Stimulated activated CD8-positive, alpha-beta memory T cell treated with anti-CD3 and anti-CD28 coated beads, Interleukin-15, amount 100 ng/mL, for 48 hours (primary cell): ENCODE data around the gene SMCHD1.
"Not testable (repeated sequence)": the region's sequence is repeated elsewhere in the genome, so short reads cannot be mapped to it uniquely, and the experiment has no call there.

Experiments
- DNase-seq, 2 donors: peaks; one replicate each; pipeline ENCODE4 v3.0.0-alpha.2; 2020; ENCODE audit warnings: low read depth in 2 of 2

Gene SMCHD1

DNA sequence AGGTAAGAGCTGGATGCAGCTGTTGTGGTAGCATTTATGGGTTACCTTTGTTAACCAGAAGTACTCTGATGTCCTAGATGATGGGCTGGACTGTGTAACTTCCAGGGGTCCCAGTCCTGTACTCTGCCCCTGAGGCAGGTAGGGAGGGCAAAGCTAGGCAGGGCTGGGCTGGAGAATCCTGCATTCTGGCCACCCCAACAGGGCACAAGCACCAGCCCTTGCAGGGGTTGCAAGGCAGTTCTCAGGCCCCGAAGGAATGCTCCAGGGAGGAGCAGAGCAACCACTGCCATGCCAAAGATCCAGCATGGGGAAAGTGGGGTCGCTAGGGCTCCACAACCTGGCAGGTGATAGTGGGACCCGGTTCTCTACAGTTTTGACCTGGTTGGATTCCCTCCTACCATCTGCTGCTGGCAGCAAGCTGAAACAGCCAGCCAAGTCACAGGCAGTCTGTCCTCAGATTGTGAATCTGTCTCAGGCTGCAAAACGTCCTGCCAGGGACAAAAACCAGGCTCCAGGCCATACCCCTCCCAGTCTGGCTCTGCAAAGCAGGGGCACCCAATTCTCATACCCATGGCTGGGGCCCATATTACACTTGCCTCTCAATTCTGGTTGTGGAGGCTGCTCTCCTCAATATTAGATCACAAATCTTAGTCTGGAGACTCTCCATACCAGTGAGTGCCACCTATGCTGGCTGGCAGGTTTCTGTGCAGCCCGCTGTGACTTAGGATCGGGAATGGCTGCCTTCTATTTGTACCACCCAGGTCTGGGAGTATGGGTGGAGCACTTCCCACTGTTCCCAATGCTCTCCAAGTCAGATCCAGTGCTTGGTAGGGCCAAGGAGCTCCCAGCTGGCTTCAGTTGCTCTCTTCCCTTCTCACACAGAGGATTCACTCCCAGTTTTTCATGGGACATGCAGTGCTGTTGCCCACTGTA lies 61.1 kb downstream of the SMCHD1 start:
- no peak for DNase-seq

DNA sequence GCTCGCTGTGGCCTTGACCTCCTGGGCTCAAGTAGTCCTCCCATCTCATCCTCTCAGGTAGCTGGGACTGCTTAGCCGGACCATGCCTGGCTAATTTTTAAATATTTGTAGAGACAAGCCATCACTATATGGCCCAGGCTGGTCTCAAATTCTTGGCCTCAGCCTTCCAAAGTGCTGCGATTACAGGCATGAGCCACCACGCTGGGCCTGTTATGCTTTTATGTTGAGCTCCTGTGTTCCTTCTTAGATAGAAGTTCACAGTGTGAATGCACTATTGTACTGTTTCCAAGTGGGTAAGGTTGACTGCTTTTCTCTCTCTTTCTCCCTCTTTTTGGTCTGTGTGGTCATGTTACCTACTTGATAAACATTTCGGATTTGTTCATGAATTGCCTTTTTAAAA lies 61.9 kb downstream of the SMCHD1 start:
- no peak for DNase-seq

DNA sequence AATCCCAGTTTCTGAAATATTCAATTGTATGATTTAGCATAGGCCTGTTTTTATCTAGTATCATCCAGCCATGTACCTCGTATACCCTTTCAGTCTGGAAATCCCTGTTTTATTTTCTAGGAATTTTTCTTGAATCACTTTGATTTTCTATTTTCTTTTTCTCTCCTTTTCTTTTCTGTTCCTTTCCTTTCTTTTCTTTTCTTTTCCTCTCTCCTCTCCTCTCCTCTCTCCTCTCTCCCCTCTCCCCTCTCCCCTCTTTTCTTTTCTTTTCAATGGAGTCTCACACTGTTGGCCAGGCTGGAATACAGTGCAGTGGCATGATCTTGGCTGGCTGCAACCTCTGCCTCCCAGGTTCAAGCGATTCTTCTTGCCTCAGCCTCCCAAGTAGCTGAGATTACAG lies 63.5 kb downstream of the SMCHD1 start:
- DNase-seq: no peak

DNA sequence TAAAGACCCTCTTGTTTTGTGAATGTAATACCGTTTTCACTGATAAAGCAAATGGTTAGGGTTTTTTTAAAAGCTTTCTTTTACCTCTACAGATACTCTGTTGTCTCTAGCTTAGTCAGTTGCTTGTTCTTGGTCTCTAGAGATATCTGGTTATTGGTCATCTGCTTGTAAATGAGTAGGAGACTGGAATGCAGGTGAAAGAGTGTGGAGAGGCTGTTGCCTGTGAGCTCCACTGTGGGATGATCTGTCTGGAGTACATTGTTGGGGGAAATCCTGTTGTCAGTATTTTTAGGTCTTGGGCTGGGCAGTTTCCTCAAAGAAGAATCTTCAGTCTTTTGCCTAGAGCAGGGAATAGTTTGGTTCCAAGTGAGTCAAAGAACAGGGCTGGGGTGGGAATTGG lies 67.7 kb downstream of the SMCHD1 start:
- DNase-seq: no peak

DNA sequence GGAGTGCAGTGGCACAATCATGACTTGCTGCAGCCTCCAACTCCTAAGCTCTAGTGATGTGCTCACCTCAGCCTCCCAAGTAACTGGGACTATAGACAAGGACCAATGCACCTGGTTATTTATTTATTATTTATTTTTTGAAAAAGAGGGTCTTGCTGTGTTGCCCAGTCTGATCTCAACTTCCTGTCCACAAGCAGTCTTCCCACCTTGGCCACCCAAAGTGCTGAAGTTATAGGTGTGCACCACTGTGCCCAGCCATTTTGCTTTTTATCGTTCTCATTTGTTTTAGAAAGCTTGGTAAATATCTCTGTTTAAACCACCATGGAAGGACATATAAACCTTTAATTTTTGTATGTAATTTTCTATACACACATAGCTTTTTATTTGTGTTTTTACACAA lies 74.2 kb downstream of the SMCHD1 start:
- DNase-seq: no peak

DNA sequence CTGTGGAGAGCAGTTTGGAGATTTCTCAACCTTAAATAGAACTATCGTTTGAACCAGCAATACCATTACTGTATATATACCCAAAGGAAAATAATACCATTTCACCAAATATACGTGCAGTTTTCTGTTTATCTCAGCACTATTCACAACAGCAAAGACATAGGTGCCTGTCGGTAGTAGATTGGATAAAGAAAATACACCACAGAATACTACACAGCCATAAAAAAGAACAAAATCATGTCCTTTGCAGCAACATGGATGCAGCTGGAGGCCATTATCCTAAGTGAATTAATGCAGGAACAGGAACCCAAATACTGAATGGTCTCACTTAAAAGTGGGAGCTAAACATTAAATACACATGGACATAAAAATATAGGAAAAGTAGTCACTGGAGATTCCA lies 81.3 kb downstream of the SMCHD1 start:
- no peak for DNase-seq

DNA sequence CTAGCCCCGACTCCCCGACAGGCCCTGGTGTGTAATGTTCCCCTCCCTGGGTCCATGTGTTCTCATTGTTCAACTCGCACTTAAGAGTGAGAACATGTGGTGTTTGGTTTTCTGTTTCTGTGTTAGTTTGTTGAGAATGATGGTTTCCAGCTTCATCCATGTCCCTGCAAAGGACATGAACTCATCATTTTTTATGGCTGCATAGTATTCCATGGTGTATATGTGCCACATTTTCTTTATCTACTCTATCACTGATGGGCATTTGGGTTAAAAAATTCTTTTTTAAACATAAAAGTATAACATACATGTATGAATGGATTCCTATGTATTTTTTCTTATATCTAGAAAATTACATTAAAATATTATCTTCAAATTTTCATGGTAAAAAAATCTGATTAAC lies 84.6 kb downstream of the SMCHD1 start:
- DNase-seq: not testable (repeated sequence)

DNA sequence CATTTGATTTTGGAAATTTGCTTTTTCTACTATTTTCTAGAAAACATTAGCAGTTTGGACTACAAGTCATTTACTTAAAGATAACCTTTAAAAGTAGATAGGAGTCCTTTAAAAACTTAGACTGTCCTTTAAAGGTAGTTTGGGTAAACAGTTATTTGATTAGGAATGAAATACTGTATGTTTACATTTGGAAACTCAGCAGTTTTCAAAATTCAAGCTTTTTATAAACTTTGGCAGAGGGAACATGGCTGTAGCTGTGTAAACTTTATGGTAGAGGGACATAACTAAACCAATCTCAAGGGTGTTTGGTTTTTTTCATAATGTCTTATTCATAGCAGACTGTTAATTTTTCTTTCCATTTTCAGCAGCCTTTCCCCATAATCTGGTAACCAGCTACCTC lies 90.7 kb downstream of the SMCHD1 start:
- DNase-seq: no peak

DNA sequence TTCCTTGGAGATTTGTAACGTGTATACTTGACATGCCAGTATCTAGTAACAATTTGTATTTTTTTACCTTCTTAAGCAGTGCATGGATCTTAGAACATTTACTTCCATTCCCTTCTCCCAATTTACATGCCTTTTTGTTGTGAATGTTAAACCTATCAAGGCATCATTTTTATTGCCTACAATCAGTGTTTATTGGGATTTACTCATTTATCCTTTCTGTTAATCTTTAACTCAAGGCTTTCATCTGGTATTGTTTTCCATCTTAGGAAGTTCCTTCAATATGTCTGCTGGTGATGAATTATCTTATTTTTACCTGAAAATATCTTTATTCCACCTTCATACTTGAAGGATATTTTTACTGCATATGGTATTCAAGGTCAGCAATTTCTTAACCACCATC lies 102.8 kb downstream of the SMCHD1 start:
- no peak for DNase-seq

DNA sequence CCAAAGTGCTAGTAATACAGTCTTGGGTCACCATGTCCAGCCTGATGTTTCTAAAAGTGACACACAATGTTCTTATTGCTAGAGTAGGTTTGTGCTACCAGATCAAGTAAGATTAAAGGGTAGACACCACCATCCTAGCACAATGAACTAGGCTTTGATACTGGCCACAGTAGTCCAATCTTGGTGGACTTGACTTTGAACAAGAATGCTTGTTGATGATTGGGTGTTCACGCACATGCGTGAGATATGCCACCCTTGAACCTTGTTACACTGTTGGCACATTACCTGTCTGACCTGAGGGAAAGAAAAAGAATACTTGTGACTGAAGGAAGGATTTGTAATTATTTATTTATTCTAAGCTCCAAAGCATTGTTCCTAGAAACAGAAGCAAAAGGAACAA lies 119.1 kb downstream of the SMCHD1 start:
- DNase-seq: no peak

DNA sequence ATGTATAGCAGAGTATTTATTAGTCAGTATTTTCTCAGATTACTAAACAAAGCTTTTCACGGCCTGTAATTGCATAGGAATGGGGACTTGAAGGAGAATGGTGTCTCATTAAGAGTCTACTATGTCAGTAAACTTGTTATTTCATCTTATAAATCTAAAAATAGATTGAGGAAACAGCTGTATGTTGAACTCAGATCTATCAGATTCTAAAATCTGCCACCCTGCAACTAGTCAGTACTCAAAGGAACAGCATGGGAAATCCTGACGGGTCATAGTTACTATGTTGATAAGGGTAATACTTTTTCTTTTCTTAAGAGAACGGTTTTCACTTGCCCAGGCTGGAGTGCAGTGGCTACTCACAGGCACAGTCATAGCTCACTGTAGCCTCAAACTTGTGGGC lies 121.1 kb downstream of the SMCHD1 start:
- no peak for DNase-seq

DNA sequence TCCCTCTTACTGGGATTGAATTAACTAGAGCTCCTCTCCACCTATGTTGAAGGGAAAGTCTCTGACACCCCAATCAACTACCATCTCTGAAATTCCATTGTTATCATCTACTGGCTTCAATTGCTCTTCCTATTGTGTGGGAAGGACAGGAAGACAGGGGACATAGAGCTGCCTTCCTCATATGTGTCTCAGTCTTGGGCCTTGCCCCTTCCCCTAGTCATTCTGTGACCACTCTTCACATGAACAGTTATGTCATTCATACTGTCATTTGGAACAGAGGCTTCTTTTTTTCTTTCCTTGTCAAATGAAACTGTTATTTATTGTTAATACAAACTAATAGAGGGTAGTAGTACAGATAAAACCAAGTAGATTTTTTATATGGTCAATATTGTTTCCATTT lies 121.7 kb downstream of the SMCHD1 start:
- no peak for DNase-seq

DNA sequence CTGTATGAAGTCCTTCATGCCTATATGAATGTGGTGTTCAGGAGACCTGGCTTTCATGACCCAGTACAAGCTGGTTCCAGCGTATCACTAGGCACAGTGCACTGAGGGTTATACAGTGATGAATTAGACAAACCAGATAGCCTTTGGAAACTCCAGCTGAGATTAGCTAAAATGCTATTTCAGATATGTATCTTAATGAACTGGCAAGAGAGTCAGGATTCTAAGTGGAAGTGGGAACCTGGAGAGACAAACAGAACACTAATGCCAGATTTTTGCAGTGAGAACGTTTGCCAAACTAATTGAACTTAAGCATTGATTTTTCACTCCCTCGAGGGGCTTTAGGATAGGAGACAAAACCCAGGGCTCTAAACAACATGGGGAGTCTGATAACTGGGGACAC lies 125.2 kb downstream of the SMCHD1 start:
- no peak for DNase-seq

DNA sequence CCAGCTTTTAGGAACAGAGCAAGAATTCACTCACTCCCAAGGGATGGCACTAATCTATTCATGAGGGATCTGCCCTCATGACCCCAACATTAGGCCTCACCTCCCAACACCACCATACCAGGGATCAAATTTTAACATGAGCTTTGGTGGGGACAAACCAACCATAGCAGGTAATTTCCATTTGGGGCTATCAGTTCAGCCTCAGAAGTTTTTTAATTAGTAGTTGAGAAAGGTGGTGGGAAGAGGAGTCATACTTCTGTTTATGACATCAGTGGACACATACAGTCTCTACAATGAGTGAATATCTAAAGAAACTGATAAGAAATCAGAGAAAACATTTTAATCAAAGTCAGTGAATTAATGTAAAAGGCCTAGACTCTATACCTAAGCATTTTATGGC lies 131.7 kb downstream of the SMCHD1 start:
- DNase-seq: no peak

DNA sequence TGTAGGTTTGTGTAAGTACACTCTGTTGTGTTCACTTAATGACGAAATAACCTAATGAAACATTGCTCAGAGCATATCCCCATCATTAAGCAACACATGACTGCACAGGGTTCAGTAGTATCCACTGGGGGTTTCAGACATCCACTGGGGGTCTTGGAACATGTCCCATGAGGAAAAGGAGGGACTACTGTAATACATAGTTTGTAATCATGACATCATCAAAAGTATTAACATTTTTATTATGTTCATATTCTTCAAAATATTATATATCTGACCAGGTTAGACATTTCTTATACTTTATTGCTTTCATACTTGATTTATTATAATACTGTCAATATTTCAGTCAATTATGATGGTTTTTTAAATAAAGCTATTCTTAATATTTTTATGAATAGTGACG lies 136.9 kb downstream of the SMCHD1 start:
- no peak for DNase-seq

DNA sequence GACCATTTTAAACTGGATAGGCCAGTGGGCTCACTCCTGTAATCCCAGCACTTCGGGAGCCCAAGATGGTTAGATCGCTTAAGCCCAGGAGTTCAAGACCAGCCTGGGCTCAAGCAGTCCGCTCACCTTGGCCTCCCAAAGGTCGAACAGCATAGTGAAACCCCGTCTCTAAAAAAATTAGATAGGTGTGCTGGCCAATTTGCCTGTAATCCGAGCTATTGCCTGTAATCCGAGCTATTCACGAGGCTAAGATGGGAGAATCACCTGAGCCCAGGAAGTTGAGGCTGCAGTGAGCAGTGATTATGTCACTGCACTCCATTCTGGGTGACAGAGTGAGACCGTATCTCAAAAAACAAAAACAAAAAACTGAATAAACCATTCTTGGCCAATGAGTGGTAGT lies 138.6 kb downstream of the SMCHD1 start:
- DNase-seq: no peak

DNA sequence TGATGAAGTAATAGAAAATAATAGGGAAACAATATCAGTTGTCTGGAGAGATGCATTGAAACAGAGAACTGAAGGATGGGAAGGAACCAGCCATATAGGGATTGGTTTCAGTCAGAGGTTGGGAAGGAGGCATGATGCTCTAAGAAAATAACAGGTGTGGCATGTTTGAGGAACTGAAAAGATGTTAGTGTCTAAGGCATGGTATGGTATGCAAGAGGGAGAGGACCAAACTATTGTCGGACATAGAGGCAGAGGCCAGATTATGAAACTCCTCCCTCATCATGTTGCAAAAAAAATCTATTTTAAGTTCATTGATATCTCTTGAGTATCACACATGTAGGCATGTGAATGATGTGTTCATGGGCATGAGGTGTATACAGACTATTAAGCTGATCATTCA lies 142.4 kb downstream of the SMCHD1 start:
- no peak for DNase-seq

DNA sequence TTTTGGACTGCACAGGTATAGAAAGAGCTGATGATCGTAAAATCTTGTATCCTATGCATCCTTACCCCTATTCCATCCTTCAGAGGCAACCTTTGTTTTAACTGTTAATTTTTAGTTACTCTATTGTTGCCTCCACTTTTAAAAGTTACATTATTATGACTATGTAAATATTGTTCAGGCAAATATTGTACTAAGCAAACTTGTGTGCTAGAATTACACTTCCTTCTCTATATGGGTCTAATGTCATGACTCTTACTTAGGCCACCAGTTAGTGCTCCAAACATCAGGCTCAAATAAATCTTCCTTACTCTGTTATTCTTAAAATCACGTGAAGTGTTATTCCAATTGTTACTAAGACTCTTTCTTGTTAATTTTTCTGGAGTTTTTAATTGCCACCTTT lies 143.8 kb downstream of the SMCHD1 start:
- no peak for DNase-seq

DNA sequence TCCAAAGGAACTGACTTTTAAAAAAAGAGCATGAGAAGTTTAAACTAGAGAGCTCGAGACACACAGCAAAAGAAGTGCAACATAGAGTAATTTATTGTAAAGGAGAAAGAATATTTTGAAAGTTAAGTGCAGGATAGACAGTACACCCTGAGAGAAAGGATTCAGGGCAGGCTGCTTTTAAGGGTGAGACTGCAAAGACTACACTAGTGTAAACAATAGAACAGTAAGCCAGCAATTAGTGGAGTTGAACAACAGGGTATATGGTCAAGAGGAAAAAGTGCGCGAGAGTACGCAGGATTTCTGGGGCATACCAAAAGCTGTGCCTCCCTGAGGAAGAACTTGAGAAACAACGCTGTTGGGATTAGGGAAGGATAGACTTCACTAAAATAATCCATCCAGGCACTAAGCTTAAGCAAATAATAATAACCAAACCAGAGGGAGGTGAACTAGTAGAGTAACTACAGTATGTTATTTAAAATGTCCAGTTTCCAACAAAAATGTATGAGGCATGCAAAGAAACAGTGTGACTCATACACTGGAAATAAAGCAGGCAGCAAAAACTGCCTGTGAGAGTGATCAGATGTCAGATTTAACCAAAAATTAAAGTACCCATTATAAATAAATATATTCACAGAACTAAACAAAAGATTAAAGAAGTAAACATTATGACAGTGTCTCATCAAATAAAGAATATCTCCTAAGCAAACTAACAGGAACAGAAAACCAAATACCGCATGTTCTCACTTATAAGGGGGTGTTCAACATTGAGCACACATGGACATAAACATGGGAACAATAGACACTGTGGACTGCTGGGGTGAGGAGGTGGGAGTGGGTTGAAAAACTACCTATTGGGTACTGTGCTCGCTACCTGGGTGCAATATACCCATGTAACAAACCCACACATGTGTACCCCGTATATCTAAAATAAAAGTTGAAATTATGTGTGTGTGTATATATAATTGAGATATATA lies 150.7 kb downstream of the SMCHD1 start:
- DNase-seq: no peak

DNA sequence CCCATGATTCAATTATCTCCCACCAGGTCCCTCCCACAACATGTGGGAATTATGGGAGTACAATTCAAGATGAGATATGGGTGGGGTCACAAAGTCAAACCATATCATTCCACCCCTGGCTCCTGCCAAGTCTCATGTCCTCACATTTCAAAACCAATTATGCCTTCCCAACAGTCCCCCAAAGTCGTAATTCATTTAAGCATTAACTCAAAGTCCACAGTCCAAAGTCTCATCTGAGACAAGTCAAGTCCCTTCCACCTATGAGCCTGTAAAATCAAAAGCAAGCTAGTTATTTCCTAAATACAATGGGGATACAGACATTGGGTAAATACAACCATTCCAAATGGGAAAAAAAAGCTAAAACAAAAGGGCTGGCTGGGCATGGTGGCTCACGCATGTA lies 153.1 kb downstream of the SMCHD1 start:
- not testable (repeated sequence) for DNase-seq

DNA sequence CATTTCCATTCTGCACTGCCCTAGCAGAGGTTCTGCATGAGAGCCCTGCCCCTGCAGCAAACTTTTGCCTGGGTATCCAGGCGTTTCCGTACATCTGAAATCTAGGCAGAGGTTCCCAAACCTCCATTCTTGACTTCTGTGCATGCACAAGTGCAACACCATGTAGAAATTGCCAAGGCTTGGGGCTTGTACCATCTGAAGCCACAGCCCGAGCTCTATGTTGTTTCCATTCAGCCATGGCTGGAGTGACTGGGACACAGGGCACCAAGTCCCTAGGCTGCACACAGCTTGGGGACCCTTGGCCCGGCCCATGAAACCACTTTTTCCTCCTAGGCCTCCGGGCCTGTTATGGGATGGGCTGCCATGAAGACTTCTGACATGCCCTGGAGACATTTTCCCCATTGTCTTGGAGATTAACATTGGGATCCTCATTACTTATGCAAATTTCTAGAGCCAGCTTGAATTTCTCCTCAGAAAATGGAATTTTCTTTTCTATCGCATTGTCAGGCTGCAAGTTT lies 154.2 kb downstream of the SMCHD1 start:
- not testable (repeated sequence) for DNase-seq

DNA sequence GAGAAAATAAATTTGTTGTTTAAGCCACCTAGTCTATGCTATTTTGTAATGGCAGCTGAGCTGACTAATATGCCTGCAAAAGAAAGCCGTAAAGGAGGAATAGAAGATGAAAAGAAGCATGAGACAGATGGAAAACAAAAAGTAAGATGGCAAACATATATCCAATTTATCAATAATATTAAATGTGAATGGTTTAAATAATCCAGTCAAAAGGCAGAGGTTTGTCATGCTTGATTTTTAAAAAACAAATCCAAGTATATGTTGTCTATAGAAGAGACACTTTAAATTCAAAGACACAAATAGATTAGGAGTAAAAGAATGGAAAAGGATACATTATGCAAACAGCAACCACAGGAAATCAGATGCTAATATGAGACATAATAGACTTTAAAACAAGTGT lies 155.9 kb downstream of the SMCHD1 start:
- DNase-seq: no peak

DNA sequence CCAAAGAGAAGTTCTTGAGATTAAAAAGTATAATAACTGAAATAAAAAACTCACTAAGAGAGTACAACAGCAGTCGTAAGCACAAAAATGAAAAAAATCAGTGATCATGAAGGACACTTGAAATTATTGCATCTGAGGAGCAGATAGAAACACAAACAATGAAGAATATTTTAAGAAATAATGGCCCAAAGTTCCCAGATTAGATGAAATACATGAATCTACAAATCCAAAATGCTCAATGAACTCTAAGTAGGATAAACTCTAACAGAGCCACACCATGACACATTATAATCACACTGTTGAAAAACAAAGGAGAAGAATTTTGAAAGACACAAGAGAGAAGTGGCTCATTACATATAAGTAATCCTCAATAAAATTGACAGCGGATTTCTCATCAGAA lies 159.4 kb downstream of the SMCHD1 start:
- no peak for DNase-seq
